ENCODE data around the gene TBX4.
"Not testable (repeated sequence)": the region's sequence is repeated elsewhere in the genome, so short reads cannot be mapped to it uniquely, and the experiment has no call there.

Gene TBX4

GRCh38 chr17:61519754-61520440 lies 67.7 kb downstream of the TBX4 start:
- DNase-seq (ENCODE audit: low read depth in 2 of 3, low spot score in 2 of 3), result no peak

GRCh38 chr17:61520897-61521296 lies 68.7 kb downstream of the TBX4 start:
- no peak for DNase-seq (ENCODE audit: low read depth in 2 of 3, low spot score in 2 of 3)

- no peak for DNase-seq (ENCODE audit: low read depth in 2 of 3, low spot score in 2 of 3)
Measured at GRCh38 chr17:61522088-61522487, 69.9 kb downstream of the TBX4 start.

GRCh38 chr17:61524319-61524718 lies 72.1 kb downstream of the TBX4 start:
- DNase-seq (ENCODE audit: low read depth in 2 of 3, low spot score in 2 of 3), result no peak

DNA sequence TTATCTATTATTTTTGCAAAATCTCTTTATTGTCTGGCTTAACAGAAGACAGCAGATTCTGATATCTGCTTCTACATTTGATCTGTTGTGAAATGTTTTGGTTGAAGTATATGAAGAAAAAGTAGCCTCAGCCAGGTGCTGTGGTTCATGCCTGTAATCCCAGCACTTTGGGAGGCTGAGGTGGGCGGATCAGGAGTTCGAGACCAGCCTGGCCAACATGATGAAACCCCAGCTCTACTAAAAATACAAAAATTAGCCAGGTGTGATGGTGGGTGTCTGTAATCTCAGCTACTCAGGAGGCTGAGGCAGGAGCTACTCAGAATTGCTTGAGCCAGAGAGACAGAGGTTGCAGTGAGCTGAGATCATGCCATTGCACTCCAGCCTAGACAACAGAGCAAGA lies 75.2 kb downstream of the TBX4 start:
- not testable (repeated sequence) for DNase-seq (ENCODE audit: low read depth in 2 of 3, low spot score in 2 of 3)

- DNase-seq (ENCODE audit: low read depth in 2 of 3, low spot score in 2 of 3), result no peak
Measured at GRCh38 chr17:61528171-61528570, 75.9 kb downstream of the TBX4 start.

- DNase-seq (ENCODE audit: low read depth in 2 of 3, low spot score in 2 of 3), result no peak
Measured at GRCh38 chr17:61531223-61531622, 79.0 kb downstream of the TBX4 start.

GRCh38 chr17:61532826-61533225 lies 80.6 kb downstream of the TBX4 start:
- no peak for DNase-seq (ENCODE audit: low read depth in 2 of 3, low spot score in 2 of 3)

DNA sequence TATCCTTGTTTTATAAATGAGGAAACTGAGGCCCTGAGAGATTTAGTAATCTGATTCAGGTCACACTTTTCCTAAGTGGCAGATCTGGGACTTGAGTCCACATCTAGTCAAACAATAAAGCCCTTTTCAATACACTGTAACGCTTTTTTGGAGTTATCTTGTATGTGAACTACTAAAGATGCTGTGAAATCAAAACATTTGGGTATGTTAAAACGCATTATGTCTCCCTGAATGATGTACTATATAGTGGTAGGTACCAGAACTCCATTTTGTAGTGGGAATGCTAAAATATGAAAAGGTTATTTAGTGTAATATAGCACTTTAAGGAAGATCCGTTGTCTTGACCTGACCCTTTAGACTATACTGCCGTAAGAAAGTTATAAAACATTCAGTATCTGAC lies 81.6 kb downstream of the TBX4 start:
- DNase-seq (ENCODE audit: low read depth in 2 of 3, low spot score in 2 of 3), result no peak

- DNase-seq (ENCODE audit: low read depth in 2 of 3, low spot score in 2 of 3), result no peak
Measured at GRCh38 chr17:61534414-61534813, 82.2 kb downstream of the TBX4 start.
